ENCODE data around the gene DENND2A. TPM values are rescaled to one million over a fixed set of nuclear protein-coding genes. Genes with fewer than 3 reads are reported as not detected.

DENND2A gene
- polyA plus RNA-seq, 1 donor = 41.2 TPM

DNA sequence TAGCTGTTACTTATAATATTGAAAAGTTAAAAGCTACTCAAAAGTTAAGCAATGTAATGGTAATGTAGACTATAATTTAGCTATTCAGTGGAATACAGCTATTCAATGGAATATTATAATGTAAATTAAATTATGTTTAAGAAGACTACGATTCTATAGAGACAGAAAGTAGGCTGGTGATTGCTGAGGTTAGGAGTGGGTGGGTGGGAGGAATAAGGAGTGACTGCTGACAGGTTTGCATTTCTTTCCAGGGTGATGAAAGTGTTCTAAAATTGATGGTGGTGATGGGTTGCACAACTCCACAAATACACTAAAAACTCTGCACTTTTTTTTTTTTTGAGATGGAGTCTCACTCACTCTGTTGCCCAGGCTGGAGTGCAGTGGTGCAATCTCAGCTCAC lies 21.4 kb downstream of the DENND2A start:
- DNase-seq = no peak

DNA sequence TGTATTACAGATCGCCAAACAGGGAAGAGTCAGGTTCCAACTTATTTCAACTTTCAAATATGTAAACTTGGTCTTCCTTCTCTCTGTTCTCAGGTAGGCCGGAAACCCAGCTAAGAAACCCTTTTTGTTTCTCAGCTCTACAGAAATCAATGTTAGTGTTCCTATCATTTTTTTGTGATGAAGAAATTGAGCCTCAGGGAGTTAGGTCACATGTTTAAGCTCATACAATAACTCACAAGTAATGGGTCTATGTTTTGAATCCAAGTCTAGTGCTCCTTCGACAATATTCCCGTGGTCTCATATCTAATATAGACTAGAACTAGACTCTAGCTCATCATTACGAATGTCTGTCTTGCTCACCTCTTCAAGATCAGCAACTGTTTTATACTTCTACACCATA lies 22.3 kb downstream of the DENND2A start:
- no peak for DNase-seq

DNA sequence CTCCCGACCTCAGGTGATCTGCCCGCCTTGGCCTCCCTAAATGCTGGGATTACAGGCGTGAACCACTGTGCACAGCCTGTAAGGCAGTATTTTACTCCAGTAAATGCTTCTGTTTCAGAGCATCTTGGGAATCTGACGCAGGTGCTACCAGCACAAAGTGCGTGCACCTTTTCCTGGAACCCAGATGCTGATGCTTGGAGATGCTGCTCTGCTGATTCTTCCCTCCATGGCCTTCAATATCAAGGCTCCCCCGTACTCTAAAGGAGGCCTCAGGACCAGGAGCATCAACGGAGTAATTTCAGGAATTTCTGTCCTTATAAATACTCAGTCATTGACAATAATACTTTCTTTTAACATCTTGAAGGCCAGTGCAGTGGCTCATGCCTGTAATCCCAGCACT lies 23.5 kb downstream of the DENND2A start:
- no peak for DNase-seq

DNA sequence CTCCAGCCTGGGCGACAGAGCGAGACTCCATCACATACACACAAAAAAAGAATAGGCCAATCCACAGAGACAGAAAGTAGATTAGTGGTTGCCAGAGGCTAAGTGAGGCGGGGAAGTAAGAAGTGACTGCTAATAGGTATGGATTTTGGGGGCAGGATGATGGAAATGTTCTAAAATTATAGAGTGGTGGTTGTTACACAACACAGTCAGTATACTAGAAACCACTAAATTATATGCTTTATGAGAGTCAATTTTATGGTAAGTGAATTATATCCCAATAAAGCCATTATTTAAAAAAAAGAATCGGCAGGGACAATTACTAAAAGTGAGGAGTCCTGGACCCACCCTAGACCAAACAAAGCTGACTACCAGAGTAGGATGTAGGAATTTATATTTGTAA lies 24.3 kb downstream of the DENND2A start:
- DNase-seq = no peak

DNA sequence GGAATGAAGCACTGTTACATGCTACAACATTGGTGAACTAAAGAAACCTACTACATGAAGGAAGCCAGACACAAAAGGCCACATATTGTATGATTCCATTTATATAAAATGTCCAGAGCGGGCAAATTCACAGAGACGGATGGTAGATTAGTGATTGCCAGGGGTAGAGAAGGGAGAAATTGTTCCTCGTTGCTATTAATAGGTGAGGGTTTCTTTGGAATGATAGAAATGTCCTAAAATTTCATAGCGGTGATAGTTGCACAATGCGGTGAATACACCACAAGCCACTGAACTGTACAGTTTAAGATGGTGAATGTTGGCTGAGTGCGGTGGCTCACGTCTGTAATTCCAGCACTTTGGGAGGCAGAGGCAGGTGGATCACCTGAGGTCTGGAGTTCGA lies 29.0 kb downstream of the DENND2A start:
- DNase-seq = no peak

DNA sequence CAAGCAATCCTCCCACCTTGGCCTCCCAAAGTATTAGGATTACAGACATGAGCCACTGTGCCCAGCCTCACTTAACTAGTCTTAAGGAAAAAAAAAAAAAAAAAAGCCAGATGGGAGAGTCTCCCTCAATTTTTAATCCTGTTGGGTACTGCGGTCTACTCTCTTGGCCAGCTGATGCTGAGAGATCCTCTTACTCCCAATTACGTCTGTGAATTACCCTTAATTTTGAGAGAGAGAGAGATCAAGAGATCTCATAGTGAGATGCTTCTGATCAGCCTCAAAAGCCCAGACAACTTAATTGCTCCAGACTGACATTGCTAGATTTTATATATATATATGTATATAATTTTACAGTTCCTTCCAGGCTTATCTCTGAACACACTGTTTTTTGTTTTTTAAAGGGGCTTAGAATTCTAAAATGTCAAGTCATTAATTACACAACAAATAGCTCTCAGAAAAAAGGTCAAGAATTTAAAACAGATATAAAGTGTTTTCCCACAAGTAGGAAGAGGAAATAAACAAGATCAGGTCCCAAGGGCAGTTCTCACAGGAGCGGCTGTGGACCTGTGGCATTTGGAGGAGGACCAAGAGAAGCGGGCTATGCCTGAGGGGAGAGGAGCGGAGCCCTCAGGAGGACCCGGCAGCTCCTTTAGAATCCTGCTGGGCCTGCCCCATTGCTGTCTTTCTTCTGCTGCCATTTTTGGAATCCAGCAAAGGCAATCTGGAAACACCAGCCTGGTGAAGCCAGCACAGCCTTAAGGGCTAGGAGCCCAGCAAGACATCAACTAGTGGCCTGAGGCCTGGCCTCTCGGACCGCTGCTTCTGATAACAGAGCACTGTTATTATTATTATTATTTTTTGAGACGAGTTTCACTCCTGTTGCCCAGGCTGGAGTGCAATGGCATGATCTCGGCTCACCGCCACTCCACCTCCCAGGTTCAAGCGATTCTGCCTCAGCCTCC lies 30.1 kb downstream of the DENND2A start:
- DNase-seq = no peak

DNA sequence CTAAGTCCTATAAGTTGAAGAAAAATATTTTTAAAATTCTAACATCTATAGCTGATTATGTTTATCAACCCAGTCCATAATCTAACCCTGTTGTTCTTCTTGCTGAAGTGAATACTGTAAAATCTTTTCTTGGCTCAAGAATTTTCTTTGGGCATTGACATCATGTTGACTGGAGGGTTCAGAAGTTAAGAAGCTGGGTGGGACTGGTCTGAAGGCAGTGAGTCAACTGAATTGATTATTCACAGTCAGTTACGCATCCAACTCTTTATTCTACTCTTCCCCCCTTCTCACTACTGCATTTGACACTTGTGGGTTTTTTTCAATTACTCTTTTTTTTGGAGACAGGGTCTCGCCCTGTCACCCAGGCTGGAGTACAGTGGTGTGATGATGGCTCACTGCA lies 31.0 kb downstream of the DENND2A start:
- no peak for DNase-seq

DNA sequence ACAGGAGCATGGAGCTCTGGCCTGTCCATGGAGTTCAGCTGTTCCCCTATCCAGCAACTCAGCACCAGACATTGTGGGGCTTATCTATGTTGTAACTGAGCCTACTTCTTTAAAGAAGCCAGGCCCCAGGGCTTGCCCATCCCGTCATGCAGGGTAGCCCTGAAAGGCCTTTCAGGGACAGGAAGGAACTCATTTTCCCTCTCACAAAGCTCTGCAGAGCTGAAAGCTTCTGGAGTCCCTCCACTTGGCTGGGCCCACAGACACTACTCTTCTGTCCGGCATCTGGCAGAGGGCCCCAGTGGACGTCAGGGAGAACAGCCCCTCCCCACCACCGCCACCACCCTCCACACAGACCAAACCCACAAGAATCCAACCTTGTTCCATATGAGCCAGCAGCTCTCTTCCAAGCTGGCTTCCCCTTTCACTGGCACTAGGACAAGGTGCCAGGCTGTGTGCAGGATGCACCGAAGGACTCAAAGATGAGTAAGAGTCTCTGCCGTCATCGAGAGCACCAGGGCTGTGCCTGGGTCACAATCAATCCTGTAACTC lies 33.1 kb downstream of the DENND2A start:
- DNase-seq = peak; percentile 69

DNA sequence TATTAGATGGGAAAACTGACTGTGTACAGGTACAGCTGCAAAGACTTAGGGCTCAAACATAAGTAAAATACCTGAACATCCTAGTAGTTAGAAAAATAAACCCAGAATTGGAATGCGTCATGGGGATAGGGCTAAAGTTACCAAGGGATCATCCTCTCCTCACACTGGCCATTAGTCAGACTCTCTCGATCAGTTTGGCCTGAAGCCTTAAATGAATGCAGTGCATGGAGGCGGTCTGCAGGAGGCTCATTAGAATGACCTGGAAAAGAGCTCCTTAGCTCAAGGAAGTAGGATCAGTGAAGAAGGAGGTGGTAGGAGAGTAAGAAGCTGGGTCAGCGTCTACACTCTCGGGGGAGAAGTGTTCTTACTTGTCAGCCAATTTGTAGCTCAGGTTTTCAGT lies 35.3 kb downstream of the DENND2A start:
- no peak for DNase-seq

DNA sequence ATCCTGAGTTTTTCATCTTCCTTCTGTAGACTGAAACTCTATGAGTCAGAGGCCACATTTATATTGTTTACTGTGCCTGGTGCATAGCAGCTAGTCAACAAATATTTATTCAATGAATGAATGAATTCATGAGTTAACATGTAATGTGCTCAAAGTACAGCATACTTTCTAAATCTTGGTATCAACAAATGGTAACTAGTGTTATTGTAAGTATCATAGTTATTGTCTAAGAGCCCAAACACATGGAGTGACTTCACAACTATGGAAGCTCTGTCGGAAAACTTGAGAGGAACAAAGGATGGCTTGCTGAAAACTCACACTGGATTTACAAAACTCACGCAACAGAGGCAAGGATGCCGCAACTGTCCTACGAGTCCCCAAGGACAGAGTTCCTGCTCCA lies 35.9 kb downstream of the DENND2A start:
- no peak for DNase-seq

DNA sequence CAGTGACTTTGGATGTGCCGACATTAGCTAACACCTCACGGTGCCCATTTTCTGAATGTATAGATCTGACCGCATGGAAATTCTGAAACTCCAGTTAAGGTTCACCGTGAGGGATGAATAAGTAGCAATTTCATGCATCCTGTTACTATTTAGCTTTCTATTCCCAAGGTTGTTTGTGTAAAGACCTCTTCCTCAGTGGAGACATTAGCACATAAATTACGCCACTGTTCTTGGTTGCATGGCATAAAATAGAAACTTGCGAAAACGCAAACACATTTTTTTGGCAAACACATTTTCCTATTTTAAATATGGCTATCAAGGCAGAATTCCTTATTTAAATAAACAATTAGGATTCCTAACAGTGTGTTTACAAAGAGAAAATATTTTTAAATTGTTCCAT lies 36.5 kb downstream of the DENND2A start:
- DNase-seq = no peak

DNA sequence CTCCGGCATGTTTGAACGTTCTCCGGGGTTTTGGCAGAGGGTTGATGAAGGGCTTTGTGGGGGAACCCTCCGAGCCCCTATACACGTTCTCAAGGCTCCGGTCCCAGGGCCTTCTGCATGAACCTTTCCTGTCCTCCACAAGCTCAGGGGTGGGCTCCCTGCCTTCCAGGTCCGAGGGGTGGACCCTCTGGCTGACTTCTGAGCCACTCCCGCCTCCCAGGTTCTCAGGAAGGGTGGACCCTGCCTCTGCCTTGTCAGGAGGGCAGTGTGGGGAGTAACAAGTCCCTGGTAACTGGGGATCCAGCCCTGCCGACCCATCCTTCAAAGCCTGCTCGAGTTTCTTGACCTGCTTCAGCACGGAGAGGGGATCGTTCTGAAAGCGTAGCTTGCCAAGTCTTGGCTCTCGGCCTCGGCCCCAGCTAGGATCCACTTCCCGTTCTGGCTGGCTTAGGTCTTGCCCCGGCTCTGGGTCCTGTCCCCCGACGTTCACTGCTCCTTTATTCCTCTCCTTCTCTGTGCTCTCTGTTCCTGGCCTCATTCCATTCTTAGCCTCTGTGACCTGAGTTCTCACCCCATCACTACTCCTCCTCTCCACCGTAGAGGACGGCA lies 38.9 kb downstream of the DENND2A start:
- DNase-seq = no peak

DNA sequence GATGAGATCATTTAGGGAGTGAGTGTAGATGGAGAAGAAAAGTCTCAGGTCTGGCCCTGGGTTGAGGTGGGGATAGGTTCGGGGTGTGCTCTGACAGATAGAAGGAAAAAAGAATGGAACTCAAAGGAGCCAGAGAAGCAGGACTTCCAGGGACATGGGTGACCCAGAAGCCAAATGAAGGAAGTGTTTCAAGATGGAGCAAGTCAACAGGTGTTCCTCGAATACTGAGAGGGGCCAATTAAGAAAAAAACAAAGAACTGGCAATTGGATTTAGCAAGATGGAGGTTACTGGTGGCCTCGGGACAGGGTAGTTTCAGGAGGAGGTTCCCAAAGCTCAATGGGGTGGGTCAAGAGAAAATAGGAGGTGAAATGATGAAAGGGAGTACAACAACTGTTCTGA lies 40.3 kb downstream of the DENND2A start:
- DNase-seq = no peak

DNA sequence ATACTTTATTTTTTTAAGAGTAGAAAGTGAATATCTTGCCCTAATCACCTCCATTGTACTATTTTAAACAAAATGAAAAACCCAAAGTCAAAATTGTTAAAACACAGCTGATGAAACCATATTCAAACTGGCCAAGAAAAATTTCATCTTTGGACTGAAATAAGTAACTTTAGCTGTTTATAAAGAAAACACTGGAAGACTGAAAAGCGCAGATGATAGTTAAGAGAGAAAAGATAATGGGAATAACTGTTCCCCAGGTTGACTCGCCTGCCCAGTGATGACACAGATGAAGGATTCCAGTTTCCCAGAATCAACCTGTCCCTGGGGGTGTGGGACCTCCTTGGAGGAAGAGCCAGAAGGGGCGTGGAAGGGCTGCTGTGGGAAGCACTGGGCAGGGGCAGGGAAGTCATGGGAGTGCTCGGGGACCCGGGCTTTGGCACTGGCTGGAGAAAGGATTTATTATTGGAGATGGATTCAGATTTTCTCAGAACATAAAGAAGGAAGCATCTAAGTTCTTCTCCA lies 43.1 kb downstream of the DENND2A start:
- DNase-seq = peak; percentile 64

DNA sequence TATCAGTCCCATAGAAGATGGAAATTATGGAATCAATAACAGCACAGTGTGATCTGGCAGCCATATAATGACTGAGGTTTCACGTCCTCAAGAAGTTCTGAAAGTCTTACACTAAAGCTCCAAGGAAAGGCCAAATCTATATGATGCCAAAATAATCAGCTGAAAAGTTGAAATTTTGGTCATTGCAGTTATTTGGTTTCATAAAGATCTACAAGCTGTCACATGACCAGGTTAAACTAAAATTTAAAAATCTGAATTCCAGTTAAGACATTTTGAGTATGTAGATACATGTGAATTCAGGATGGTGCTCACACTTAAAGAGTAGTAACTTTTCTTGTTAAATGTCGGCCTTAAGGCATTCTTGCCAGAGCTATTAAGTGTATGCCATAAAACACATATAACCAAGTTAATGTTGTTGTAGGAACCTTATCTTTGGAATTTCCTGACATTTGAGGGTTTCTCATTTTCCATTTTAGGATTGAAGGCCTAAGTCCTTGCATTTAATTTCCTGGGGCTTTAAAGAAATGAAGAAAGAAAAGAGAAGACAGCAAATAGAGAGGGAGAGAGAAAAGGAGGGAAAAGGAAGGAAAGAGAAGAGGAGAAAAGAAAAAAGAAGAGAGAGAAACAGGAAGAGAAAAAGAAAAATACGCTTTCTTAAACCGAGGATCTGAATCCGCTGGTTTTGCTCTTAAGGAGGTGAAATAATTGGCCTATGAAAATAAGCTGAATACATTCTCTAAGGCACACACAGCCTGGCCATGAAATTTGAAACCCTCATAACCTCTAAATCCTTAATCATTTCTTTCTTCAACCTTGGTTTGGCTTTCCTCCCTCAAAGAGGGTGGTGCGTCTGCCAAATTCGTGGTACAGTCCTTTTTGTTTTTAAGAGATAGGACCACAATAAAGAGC lies 43.8 kb downstream of the DENND2A start:
- peak; percentile 55 for DNase-seq

DNA sequence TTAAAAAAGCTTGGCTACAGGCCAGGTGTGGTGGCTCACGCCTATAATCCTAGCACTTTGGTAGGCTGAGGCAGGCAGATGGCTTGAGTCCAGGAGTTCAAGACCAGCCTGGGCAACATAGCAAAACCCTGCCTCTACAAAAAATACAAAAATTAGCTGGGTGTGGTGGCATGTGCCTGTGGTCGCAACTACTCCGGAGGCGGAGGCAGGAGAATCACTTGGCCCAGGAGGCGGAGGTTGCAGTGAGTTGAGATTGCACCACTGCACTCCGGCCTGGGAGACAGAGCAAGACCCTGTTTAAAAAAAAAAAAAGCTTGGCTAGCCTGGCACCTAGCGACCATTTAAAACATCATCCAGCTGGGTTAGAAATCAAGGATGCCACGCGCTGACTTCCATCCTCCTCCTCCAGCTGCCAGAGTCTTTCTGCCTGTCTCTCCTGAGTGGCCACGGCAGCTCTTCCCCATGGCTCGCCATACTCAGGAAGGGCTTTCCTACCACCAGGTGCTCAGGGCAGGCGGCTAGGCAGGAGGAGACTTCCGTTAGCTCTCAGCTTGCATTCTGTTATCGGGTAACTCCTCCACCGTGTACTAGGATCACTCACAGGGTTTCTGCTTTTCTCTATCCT lies 45.0 kb downstream of the DENND2A start:
- no peak for DNase-seq

DNA sequence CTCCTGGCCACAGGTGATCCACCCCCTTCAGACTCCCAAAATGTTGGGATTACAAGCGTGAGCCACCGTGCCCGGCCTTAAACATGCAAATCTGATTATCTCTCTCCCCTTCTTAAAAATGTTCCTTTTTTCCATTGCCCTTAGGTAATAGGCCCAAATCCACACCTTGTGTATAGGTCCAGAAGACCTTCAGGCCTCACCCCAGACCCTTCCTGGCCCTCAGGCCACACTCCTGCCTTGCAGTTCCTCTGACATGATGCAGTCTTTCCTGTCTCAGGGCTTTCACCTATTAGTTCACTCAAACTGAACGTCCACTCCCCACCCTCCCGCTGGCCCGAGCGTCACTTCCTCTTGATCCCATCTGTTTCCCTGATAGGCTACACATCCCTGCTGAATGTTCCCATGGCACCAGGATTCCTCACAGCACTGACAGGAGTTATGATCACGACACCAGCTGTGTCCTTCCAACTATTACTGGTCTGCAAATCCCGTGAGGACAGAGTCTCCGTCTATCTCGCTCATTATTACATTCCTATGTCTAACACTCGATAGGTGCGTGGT lies 46.4 kb downstream of the DENND2A start:
- DNase-seq = no peak

DNA sequence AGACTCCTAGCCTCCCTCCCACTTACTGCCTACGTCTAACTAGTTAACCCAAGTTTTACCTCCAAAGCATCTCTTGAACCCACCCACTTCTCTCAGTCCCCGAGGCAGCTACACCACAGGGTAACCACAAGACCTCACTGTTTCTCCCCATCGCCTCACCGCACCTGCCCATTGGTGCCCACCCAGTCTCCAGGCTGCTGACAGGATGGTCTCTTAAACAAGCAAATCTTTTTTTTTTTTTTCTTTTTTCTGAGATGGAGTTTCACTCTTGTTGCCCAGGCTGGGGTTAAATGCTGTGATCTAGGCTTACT lies 47.0 kb downstream of the DENND2A start:
- DNase-seq = no peak

DNA sequence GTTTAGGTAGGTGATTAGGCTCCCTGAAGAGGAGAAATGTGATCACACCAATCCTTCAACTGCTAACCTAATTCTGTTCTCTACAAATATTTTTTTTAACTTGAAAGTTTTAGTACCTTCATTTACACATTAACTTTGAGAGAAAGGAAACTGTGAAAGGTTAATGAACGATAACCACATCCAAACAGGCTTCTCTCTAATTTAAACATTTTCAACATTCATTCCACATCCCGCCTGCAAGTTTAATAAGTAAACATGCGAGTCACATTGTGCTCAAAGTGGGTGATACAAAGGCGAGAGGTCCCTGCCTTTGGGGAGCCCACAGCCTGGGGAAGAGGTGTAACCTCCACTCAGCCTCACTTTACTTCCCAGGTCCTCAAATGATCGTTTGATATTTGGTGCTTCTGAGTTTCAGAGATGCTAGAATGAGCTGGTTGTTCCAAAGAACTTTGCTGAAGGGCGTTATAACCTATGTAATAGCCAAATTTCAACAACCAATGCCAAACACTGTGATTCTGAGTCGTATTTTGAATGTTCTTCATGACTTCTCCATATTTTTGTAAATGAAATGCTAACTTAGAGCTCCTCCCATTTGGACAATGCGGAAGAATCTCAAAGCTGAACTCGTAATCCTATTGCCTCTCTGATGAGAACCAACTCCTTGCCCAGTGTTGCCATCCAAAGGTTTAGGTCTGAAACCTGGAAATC lies 47.5 kb downstream of the DENND2A start:
- DNase-seq = no peak

DNA sequence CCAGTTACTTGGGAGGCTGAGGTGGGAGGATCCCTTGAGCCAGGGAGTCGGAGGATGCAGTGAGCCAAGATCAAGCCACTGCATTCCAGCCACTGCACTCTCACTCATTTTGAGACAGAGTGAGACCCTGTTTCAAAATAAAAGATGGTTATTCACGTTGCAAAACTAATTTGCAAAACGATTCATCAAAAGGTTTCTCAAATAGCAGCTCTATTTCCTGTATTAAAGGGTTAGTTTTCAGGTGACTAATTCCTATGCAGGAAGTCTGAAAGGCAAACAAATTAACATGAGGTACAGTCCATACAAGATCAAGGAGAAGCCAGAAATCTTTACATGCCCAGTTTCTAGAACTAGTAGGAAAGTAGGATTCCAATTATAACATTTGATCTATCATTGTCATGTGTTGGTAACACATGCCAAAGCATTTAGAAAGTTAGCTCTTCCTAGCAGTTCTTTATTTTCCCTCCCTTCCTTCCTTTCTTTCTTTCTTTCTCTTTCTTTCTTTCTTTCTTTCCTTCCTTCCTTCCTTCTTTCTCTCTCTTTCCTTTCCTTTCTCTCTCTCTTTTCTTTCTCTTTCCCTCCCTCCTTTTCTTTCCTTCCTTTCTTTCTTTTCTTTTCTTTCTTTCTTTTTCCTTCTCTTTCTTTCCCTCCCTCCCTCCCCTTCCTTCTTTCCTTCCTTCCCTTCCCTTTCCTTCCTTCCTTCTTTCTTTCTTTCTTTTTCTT lies 49.3 kb downstream of the DENND2A start:
- no peak for DNase-seq

DNA sequence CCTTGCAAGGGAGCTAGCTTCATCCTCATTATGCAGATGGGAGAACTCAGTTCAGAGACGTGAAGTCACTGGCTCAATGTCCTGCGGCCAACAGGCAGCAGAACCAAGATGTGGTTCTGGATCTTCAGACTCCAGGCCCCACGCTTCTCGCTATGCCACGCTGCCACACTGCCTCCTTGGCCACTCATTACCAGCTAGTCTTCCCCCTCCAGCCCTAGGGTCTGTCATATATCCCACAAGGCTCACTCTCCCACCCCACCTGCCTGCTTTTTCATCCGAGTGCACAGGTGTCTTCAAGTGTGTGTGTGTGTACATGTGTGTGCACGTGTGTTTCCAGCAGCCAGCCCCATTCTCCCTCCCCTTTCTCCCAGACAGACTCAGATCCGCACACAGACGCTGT lies 53.4 kb downstream of the DENND2A start:
- no peak for DNase-seq
